Loucy (cell line): Measurements from ENCODE around the gene PEX11B.

Experiments used
- CTCF ChIP-seq: fragments of 200-600 bp; sonication (generic); conservative IDR thresholded peaks from 2 replicates; pipeline ENCODE4 v1.5.1; 2014; ENCODE audit warnings: mild to moderate bottlenecking, antibody characterized with exemption, low read length
- EZH2phosphoT487 ChIP-seq: fragments of 200-600 bp; IDR thresholded peaks from 2 replicates; pipeline ENCODE4 v1.6.1; 2018; ENCODE audit warnings: antibody characterized with exemption, mild to moderate bottlenecking, moderate library complexity, borderline replicate concordance

DNA sequence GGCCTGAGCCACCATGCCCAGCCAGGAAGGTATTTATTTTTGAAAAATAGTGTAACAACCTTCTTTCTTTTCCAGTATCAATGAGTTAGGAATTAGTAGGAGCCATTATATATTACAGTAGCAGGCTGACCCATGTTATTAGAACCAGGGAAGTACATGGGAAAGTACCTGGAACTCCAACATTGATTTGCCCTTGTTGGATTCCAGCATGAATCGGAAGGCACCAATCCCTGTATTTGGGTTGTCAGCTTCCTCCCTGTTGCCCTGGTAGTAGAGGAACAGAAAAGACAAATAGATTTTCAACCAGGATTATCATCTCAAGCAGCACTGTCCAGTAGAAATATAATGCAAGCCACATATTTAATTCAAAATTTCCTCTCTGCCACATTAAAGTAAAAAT is 18.9 kb upstream of the PEX11B start:
- TF ChIP-seq CTCF: no peak
- no peak for TF ChIP-seq EZH2phosphoT487
